Neural cell (in vitro differentiated cells): ENCODE measurements around the gene ZDHHC7. TPM values are rescaled to one million over a fixed set of nuclear protein-coding genes. Genes with fewer than 3 reads are reported as not detected.

ENCODE experiments used
- H2AFZ ChIP-seq: fragments of 200-600, 300-800 bp; sonication (generic), shearing (Covaris generic); 2 replicates; pipeline ENCODE4 v1.6.0; 2014; ENCODE audit warnings: low read depth, mild to moderate bottlenecking, antibody characterized with exemption, low read length, moderate library complexity
- H3F3A ChIP-seq: fragments of 200-600 bp; shearing (Covaris generic); 2 replicates; pipeline ENCODE4 v1.6.1; 2016; ENCODE audit warnings: mild to moderate bottlenecking, moderate library complexity, mixed read lengths, antibody characterized with exemption, low read length; ENCODE audit not compliant: insufficient read depth, poor library complexity, severe bottlenecking
- H3K27ac ChIP-seq: fragments of 200-600, 300-800 bp; sonication (generic), shearing (Covaris generic); 2 replicates; pipeline ENCODE4 v1.5.1; 2014; ENCODE audit warnings: mild to moderate bottlenecking, low read length, moderate library complexity
- H3K27me3 ChIP-seq: fragments of 300-800, 200-600 bp; sonication (generic), shearing (Covaris generic); 2 replicates; pipeline ENCODE4 v1.6.0; 2014; ENCODE audit warnings: mild to moderate bottlenecking, low read depth, low read length, moderate library complexity; ENCODE audit not compliant: insufficient read depth
- H3K36me3 ChIP-seq: fragments of 300-800, 200-600 bp; sonication (generic), shearing (Covaris generic); 2 replicates; pipeline ENCODE4 v1.5.1; 2014; ENCODE audit warnings: mild to moderate bottlenecking, antibody characterized with exemption, low read length, moderate library complexity; ENCODE audit not compliant: insufficient read depth
- H3K4me2 ChIP-seq: fragments of 300-800, 200-600 bp; sonication (generic), shearing (Covaris generic); 2 replicates; pipeline ENCODE4 v1.6.0; 2014; ENCODE audit warnings: mild to moderate bottlenecking, low read length
- H3K4me3 ChIP-seq: fragments of 300-800, 200-600 bp; sonication (generic), shearing (Covaris generic); 2 replicates; pipeline ENCODE4 v1.5.1; 2014; ENCODE audit warnings: mild to moderate bottlenecking, low read length, moderate library complexity
- H3K79me2 ChIP-seq: fragments of 200-600 bp; shearing (Covaris generic); replicated peaks from 2 replicates; pipeline ENCODE4 v1.6.0; 2014; ENCODE audit warnings: mild to moderate bottlenecking, low read length, moderate library complexity; ENCODE audit not compliant: insufficient read depth
- H3K9ac ChIP-seq: fragments of 300-800, 200-600 bp; sonication (generic), shearing (Covaris generic); 2 replicates; pipeline ENCODE4 v1.6.1; 2016; ENCODE audit warnings: mild to moderate bottlenecking, low read length, mixed read lengths
- H3K9me2 ChIP-seq: fragments of 200-600 bp; shearing (Covaris generic); 2 replicates; pipeline ENCODE4 v1.6.1; 2016; ENCODE audit warnings: mild to moderate bottlenecking, low read length, mixed read lengths; ENCODE audit not compliant: insufficient read depth
- H3K9me3 ChIP-seq: fragments of 200-600, 300-800 bp; sonication (generic), shearing (Covaris generic); 2 replicates; pipeline ENCODE4 v1.6.1; 2016; ENCODE audit warnings: mild to moderate bottlenecking, mixed run types, low read length, moderate library complexity, mixed read lengths
- H4K20me1 ChIP-seq: fragments of 200-600 bp; shearing (Covaris generic); 2 replicates; pipeline ENCODE4 v1.6.1; 2016; ENCODE audit warnings: mild to moderate bottlenecking, mixed run types; ENCODE audit not compliant: insufficient read depth
- EP300 ChIP-seq: fragments of 450-650 bp; conservative IDR thresholded peaks from 2 replicates; pipeline ENCODE4 v1.6.1; 2014; ENCODE audit warnings: antibody characterized with exemption, mild to moderate bottlenecking, moderate library complexity; ENCODE audit not compliant: poor library complexity, severe bottlenecking
- EZH2 ChIP-seq: fragments of 200-600, 300-800 bp; shearing (Covaris generic), sonication (generic); IDR thresholded peaks from 2 replicates; pipeline ENCODE4 v1.6.1; 2014; ENCODE audit warnings: antibody characterized with exemption, low read length, borderline replicate concordance, mild to moderate bottlenecking; ENCODE audit not compliant: insufficient read depth, poor library complexity, severe bottlenecking
- MXI1 ChIP-seq: fragments of 450-650 bp; conservative IDR thresholded peaks from 2 replicates; pipeline ENCODE4 v1.6.1; 2014; ENCODE audit warnings: antibody characterized with exemption, mild to moderate bottlenecking; ENCODE audit not compliant: poor library complexity, severe bottlenecking
- POLR2AphosphoS5 ChIP-seq: IDR thresholded peaks from 2 replicates; pipeline ENCODE4 v1.6.1; 2012
- RAD21 ChIP-seq: fragments of 450-650 bp; conservative IDR thresholded peaks from 2 replicates; pipeline ENCODE4 v1.6.1; 2014; ENCODE audit warnings: antibody characterized with exemption, mild to moderate bottlenecking, moderate library complexity
- SMC3 ChIP-seq: fragments of 450-650 bp; conservative IDR thresholded peaks from 2 replicates; pipeline ENCODE4 v1.6.1; 2014; ENCODE audit warnings: antibody characterized with exemption, mild to moderate bottlenecking, moderate library complexity; ENCODE audit not compliant: poor library complexity
- TAF1 ChIP-seq: IDR thresholded peaks from 2 replicates; pipeline ENCODE4 v1.6.1; 2012; ENCODE audit warnings: low read depth
- polyA plus RNA-seq: library from polyadenylated mRNA; depleted of rRNA; stranded (reverse); fragments of >200 nt; gene quantifications from 2 replicates; pipeline ENCODE4 v1.2.3, GENCODE V29; 2014
- TF ChIP-seq, protein P1 (sequence below): IDR thresholded peaks from 2 replicates; pipeline ENCODE4 v1.6.1; 2012; ENCODE audit warnings: borderline replicate concordance
- TF ChIP-seq, protein P2 (sequence below): fragments of 450-650 bp; IDR thresholded peaks from 2 replicates; pipeline ENCODE4 v1.5.1; 2014; ENCODE audit warnings: antibody characterized with exemption, mild to moderate bottlenecking, moderate library complexity; ENCODE audit not compliant: poor library complexity, severe bottlenecking

Gene ZDHHC7
- polyA plus RNA-seq, 1 donor from 2014 or later: 33.8 TPM

DNA sequence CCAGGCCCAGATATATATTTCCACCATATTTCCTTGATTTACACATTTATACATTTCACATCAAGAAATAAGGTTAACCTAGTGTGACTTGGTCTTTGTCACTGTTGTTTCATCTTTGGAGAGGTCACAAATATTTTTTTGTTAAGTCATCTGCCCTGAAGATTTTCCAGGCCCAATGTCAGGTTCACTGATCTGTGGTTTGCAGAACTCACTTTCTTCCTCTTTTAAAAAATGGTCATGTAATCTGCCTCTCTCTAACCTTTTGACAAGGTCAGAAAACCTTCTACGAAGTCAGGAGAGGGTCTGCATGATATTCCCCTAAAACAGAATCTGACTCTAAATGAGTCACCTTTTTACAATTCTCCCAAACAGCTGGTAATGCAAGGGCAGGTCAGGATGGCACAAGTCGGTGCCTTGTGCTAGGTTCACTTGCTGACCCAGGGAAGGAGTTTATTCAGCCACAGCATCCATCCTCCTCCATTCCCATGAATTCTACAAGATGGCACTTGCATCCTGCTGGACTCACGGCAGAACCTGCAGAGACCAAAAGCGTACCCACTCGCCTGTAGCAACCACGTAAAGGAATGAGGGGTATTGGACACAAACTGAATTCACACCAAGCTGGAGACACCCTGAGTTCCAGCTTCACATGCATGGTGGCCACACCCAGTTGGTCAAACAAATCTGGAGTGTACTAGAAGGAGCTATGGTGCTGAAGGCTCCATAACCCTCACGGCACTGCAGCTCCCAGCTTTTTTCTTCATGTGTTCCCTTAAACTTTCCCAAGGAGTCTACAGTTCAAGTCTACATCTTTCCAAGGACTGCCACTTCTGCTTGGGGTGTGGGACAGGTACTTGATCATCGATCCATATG is 14.7 kb upstream of the ZDHHC7 start:
- Histone ChIP-seq H3K27me3 (no peaks in the 10 kb centered on the region), H3K9me2 (no peaks in the 10 kb centered on the region), H3K9ac (no peak overlapping the region), H3K36me3 (no peaks in the 10 kb centered on the region), H3K27ac (no peak overlapping the region), H3K9me3 (no peaks in the 10 kb centered on the region), H3K4me2 (no peak overlapping the region), H2AFZ (no peak overlapping the region), H3F3A (no peaks in the 10 kb centered on the region), H3K4me3 (no peak overlapping the region), H4K20me1 (no peaks in the 10 kb centered on the region), H3K79me2 (no peaks in the 10 kb centered on the region)
- TF ChIP-seq TAF1 (no peak), EP300 (no peak), EZH2 (no peak), MXI1 (no peak), SMC3 (no peak), RAD21 (no peak), POLR2AphosphoS5 (no peak)
- TF ChIP-seq, protein P1, sequence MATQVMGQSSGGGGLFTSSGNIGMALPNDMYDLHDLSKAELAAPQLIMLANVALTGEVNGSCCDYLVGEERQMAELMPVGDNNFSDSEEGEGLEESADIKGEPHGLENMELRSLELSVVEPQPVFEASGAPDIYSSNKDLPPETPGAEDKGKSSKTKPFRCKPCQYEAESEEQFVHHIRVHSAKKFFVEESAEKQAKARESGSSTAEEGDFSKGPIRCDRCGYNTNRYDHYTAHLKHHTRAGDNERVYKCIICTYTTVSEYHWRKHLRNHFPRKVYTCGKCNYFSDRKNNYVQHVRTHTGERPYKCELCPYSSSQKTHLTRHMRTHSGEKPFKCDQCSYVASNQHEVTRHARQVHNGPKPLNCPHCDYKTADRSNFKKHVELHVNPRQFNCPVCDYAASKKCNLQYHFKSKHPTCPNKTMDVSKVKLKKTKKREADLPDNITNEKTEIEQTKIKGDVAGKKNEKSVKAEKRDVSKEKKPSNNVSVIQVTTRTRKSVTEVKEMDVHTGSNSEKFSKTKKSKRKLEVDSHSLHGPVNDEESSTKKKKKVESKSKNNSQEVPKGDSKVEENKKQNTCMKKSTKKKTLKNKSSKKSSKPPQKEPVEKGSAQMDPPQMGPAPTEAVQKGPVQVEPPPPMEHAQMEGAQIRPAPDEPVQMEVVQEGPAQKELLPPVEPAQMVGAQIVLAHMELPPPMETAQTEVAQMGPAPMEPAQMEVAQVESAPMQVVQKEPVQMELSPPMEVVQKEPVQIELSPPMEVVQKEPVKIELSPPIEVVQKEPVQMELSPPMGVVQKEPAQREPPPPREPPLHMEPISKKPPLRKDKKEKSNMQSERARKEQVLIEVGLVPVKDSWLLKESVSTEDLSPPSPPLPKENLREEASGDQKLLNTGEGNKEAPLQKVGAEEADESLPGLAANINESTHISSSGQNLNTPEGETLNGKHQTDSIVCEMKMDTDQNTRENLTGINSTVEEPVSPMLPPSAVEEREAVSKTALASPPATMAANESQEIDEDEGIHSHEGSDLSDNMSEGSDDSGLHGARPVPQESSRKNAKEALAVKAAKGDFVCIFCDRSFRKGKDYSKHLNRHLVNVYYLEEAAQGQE: no peak
- TF ChIP-seq, protein P2, sequence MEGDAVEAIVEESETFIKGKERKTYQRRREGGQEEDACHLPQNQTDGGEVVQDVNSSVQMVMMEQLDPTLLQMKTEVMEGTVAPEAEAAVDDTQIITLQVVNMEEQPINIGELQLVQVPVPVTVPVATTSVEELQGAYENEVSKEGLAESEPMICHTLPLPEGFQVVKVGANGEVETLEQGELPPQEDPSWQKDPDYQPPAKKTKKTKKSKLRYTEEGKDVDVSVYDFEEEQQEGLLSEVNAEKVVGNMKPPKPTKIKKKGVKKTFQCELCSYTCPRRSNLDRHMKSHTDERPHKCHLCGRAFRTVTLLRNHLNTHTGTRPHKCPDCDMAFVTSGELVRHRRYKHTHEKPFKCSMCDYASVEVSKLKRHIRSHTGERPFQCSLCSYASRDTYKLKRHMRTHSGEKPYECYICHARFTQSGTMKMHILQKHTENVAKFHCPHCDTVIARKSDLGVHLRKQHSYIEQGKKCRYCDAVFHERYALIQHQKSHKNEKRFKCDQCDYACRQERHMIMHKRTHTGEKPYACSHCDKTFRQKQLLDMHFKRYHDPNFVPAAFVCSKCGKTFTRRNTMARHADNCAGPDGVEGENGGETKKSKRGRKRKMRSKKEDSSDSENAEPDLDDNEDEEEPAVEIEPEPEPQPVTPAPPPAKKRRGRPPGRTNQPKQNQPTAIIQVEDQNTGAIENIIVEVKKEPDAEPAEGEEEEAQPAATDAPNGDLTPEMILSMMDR: no peak

DNA sequence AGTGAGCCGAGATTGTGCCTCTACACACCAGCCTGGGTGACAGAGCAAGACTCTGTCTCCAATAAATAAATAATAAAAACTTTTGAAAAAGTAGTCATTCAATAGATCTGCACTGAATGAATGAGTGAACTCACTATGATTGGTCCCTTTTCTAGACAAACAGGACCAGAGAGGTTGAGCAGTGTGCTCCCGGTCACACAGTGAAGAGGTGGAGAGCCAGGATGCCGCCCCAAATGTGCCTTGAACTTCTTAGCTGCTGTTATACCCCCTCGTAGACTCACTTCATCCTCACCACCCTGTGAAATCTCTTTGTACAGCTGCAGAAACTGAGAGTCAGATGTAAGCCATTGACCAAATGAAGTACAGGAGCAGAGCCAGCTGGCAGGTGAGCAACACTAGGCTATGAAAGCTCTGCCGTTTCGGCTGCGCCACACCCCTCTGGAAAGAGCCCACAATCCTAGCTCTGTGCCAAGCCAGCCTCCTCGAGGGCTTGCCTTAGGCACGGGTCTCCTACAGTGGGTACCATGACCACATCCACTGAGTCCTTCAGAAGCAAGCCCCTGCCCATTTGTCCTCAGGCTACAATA is 8.4 kb upstream of the ZDHHC7 start:
- Histone ChIP-seq H3K4me2 (no peak overlapping the region), H3F3A (no peaks in the 10 kb centered on the region), H3K4me3 (no peak overlapping the region), H3K36me3 (no peaks in the 10 kb centered on the region), H3K9me2 (no peaks in the 10 kb centered on the region), H3K9me3 (no peaks in the 10 kb centered on the region), H3K27me3 (no peaks in the 10 kb centered on the region), H2AFZ (no peak overlapping the region), H4K20me1 (no peaks in the 10 kb centered on the region), H3K27ac (no peak overlapping the region), H3K9ac (no peak overlapping the region), H3K79me2 (no peaks in the 10 kb centered on the region)
- TF ChIP-seq TAF1 (no peak), EP300 (no peak), SMC3 (no peak), MXI1 (no peak)
- TF ChIP-seq, protein P2: no peak
- TF ChIP-seq, protein P1: no peak
